ENCODE data around the gene SYT1. TPM values are rescaled to one million over a fixed set of nuclear protein-coding genes. Genes with fewer than 3 reads are reported as not detected.

SYT1 gene
- total and polyA plus RNA-seq, 4 donors: 0.53 to 0.84 (median 0.64) TPM

GRCh38 chr12:78963439-78964227, 99.1 kb downstream of the SYT1 start:
- no peak for DNase-seq (ENCODE audit: low spot score)
- 74% methylated on average over 1 of the region's 1 CpG for WGBS
- TF ChIP-seq CTCF (IDR thresholded peaks at IDR 0.05; ENCODE audit: low read depth, low read length, missing input control) (no peak), JUND (IDR thresholded peaks at IDR 0.05) (no peak), YY1 (IDR thresholded peaks at IDR 0.05) (no peak), GABPA (IDR thresholded peaks at IDR 0.05 in 1 of 2, conservative IDR thresholded peaks at IDR 0.05 in 1 of 2) (no peak), HNF4A (conservative IDR thresholded peaks at IDR 0.05) (no peak), ZBTB33 (IDR thresholded peaks at IDR 0.05) (no peak), RXRA (IDR thresholded peaks at IDR 0.05) (no peak), FOXA2 (IDR thresholded peaks at IDR 0.05) (no peak), FOXA1 (IDR thresholded peaks at IDR 0.05) (no peak), TAF1 (conservative IDR thresholded peaks at IDR 0.05) (no peak), NR2F2 (IDR thresholded peaks at IDR 0.05) (no peak), EGR1 (IDR thresholded peaks at IDR 0.05; ENCODE audit: low read depth in 2 of 2) (no peak), RAD21 (IDR thresholded peaks at IDR 0.05) (no peak), SP1 (IDR thresholded peaks at IDR 0.05) (no peak), REST (IDR thresholded peaks at IDR 0.05) (no peak), MAX (IDR thresholded peaks at IDR 0.05) (no peak)
- no peaks in the 10 kb centered on the region for H3K36me3 ChIP-seq (ENCODE audit: control insufficient read depth in 4 of 4, insufficient read depth in 3 of 4, low read depth in 1 of 4, low read length in 3 of 4)
- no peak overlapping the region for H3K4me3 ChIP-seq (ENCODE audit: low read depth in 1 of 3, low read length in 3 of 3)
- H3K27ac ChIP-seq (ENCODE audit: low read depth in 1 of 2, low read length in 2 of 2): no peak overlapping the region
- H3K9ac ChIP-seq (ENCODE audit: low read depth in 1 of 2, low read length in 2 of 2): no peak overlapping the region
- no peaks in the 10 kb centered on the region for H3K4me1 ChIP-seq (ENCODE audit: control insufficient read depth in 4 of 4, insufficient read depth in 4 of 4, low read length in 3 of 4)
- H3K9me3 ChIP-seq (ENCODE audit: control insufficient read depth in 4 of 4, low read length in 3 of 4): no peaks in the 10 kb centered on the region
- H3K27me3 ChIP-seq (ENCODE audit: control insufficient read depth in 4 of 4, insufficient read depth in 4 of 4, low read length in 3 of 4): no peaks in the 10 kb centered on the region

All from liver (tissue), 9 donors.